ENCODE results near the gene ZNF148. TPM values are rescaled to one million over a fixed set of nuclear protein-coding genes. Genes with fewer than 3 reads are reported as not detected.

ZNF148 gene
- total and polyA plus RNA-seq, 8 donors = 3.1 to 109 (median 10.6) TPM

DNA sequence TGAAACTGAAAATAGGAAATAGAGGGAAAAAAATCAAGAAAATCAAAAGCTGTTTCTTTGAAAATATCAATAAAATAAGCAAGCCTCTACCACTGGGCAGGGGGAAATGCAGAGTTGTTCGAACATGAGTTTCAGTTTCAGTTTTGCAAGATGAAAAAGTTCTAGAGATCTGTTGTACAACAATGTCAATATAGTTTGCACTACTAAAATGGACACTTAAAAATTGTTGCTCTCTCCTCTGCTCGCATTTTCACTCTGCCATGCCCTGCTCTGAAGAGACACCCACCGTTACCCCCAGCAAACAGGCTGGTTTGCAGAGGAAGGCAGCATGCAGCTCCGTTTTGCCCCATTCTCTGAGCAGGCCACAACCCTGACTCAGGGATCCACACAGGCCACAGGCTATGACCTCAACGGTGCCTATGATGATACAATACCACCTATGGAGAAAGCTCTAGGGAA, 64.5 kb downstream of the ZNF148 start:
- intact Hi-C loops (cut with DNase I; ENCODE audit: low total_unique reads) = no loop called here
- peak overlapping the region; percentile 7 to 35 (median 20) for H3K4me3 ChIP-seq
- peaks cover 0 to 13% (median 0%) of the 10 kb centered on the region in 4 donors for H3K4me1 ChIP-seq
- TF ChIP-seq, protein P1, sequence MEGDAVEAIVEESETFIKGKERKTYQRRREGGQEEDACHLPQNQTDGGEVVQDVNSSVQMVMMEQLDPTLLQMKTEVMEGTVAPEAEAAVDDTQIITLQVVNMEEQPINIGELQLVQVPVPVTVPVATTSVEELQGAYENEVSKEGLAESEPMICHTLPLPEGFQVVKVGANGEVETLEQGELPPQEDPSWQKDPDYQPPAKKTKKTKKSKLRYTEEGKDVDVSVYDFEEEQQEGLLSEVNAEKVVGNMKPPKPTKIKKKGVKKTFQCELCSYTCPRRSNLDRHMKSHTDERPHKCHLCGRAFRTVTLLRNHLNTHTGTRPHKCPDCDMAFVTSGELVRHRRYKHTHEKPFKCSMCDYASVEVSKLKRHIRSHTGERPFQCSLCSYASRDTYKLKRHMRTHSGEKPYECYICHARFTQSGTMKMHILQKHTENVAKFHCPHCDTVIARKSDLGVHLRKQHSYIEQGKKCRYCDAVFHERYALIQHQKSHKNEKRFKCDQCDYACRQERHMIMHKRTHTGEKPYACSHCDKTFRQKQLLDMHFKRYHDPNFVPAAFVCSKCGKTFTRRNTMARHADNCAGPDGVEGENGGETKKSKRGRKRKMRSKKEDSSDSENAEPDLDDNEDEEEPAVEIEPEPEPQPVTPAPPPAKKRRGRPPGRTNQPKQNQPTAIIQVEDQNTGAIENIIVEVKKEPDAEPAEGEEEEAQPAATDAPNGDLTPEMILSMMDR (IDR thresholded peaks at IDR 0.05) = no peak
- no peak for TF ChIP-seq EP300 (IDR thresholded peaks at IDR 0.05)
- no peak for TF ChIP-seq POLR2A (IDR thresholded peaks at IDR 0.05)
- no peak for TF ChIP-seq POLR2AphosphoS5 (IDR thresholded peaks at IDR 0.05)
- H3K27me3 ChIP-seq = no peaks in the 10 kb centered on the region
- H3K9me3 ChIP-seq = no peaks in the 10 kb centered on the region
- 51 to 70% (median 62%) methylated on average over 5 of the region's 5 CpGs for WGBS, 5 donors
- peaks cover 0 to 32% (median 25%) of the 10 kb centered on the region in 4 donors for H3K36me3 ChIP-seq
- H3K27ac ChIP-seq = peak overlapping the region in 1 of 5 donors; percentile 59
- DNase-seq = peak in 1 of 2 donors; percentile 23

DNA sequence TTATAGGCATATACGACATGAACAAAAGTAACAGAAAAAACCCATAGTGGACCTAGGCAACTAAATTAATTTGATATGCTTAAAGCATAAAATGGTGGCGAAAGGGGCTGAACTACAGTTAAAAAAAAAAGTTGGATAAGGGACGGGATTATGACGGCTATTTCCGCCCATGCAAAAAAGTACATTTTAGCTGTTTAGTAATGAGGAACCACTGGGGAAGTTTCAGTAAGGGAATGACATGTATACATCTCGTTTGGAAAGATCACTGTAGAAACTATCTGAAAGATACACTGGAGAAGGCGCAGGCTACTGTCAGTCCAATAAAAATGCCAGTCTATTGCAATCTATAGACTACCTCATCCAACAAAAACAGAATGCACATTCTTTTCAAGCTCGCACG, 65.6 kb downstream of the ZNF148 start:
- Histone ChIP-seq H3K27ac (no peak overlapping the region), H3K27me3 (no peaks in the 10 kb centered on the region), H3K36me3 (peaks cover 0 to 28% (median 24%) of the 10 kb centered on the region in 4 donors), H3K9me3 (no peaks in the 10 kb centered on the region), H3K4me3 (no peak overlapping the region), H3K4me1 (peaks cover 0 to 22% (median 3%) of the 10 kb centered on the region in 4 donors)
- WGBS, 5 donors = 83 to 87% (median 85%) methylated on average over 9 of the region's 9 CpGs
- intact Hi-C loops (cut with DNase I; ENCODE audit: low total_unique reads) = no loop called here
- TF ChIP-seq EP300 (IDR thresholded peaks at IDR 0.05) (no peak), POLR2A (IDR thresholded peaks at IDR 0.05) (no peak), POLR2AphosphoS5 (IDR thresholded peaks at IDR 0.05) (no peak)
- TF ChIP-seq, protein P1 (IDR thresholded peaks at IDR 0.05) = no peak
- no peak for DNase-seq

DNA sequence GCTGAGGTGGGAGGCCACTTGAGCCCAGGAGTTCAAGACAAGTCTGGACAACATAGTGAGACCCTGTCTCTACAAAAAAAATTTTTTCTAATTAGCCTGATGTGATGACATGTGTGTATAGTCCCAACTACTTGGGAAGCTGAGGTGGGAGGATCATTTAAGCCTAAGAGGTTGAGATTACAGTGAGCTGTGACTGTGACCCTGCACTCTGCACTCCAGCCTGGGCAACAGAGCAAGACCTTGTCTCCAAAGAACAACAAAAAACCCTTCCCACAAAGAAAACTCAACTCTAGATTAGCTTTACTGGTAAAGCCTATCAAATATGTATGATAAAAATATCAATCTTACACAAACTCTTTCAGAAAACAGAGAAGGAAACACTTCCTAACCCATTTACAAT, 68.5 kb downstream of the ZNF148 start:
- H3K27ac ChIP-seq = no peak overlapping the region
- peaks cover 0 to 18% (median 10%) of the 10 kb centered on the region in 4 donors for H3K36me3 ChIP-seq
- peaks cover 0 to 22% (median 10%) of the 10 kb centered on the region in 4 donors for H3K4me1 ChIP-seq
- H3K27me3 ChIP-seq = no peaks in the 10 kb centered on the region
- intact Hi-C loops (cut with DNase I; ENCODE audit: low total_unique reads) = no loop called here
- no peak overlapping the region for H3K4me3 ChIP-seq
- no peak for DNase-seq
- TF ChIP-seq, protein P1 (IDR thresholded peaks at IDR 0.05) = no peak
- no peak for TF ChIP-seq POLR2A (IDR thresholded peaks at IDR 0.05)
- no peak for TF ChIP-seq EP300 (IDR thresholded peaks at IDR 0.05)
- TF ChIP-seq POLR2AphosphoS5 (IDR thresholded peaks at IDR 0.05) = no peak
- H3K9me3 ChIP-seq = no peaks in the 10 kb centered on the region

DNA sequence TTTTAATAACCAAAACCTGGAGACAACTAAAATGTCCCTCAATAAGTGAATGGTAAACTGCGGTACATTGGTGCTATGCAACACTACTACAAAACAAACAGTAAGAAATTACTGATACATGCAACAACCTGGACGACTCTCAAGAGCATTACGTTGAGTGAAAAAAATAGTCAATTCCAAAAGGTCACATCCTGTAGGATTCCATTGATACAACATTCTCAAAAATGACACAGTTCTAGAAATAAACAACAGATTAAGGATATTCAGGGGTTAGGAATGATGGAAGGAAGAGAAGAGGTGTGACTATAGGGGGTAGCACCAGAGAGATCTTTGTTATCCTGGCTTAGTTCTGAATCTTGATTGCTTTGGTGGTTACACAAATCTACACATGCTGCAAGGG, 72.2 kb downstream of the ZNF148 start:
- Histone ChIP-seq H3K4me3 (no peak overlapping the region), H3K4me1 (peaks cover 0 to 19% (median 8%) of the 10 kb centered on the region in 4 donors), H3K27ac (no peak overlapping the region), H3K9me3 (no peaks in the 10 kb centered on the region), H3K36me3 (peaks cover 0 to 6% (median 5%) of the 10 kb centered on the region in 4 donors), H3K27me3 (no peaks in the 10 kb centered on the region)
- 83 to 95% (median 92%) methylated on average over 3 of the region's 3 CpGs for WGBS, 5 donors
- intact Hi-C loops (cut with DNase I; ENCODE audit: low total_unique reads) = no loop called here
- TF ChIP-seq, protein P1 (IDR thresholded peaks at IDR 0.05) = no peak
- TF ChIP-seq POLR2A (IDR thresholded peaks at IDR 0.05) = no peak
- no peak for TF ChIP-seq EP300 (IDR thresholded peaks at IDR 0.05)
- no peak for TF ChIP-seq POLR2AphosphoS5 (IDR thresholded peaks at IDR 0.05)
- no peak for DNase-seq

All from stomach (tissue), 9 donors.